Mesenchymal stem cell (in vitro differentiated cells and primary cell): Measurements from ENCODE around the gene SLC4A5.

ENCODE experiments used
- DNase-seq: peaks from one replicate; pipeline ENCODE4 v3.0.0-alpha.2; 2013
- H2AFZ ChIP-seq: one replicate; pipeline ENCODE4 v1.6.1; 2013; ENCODE audit warnings: low read depth, mild to moderate bottlenecking, control low read depth, inconsistent platforms, low read length, moderate library complexity
- H2AK5ac ChIP-seq: 2 replicates; pipeline ENCODE4 v1.6.1; 2013; ENCODE audit warnings: low read length, moderate library complexity, mild to moderate bottlenecking, inconsistent platforms; ENCODE audit not compliant: severe bottlenecking
- H2BK120ac ChIP-seq: one replicate; pipeline ENCODE4 v1.6.1; 2013; ENCODE audit warnings: low read depth, mild to moderate bottlenecking, inconsistent platforms, low read length, moderate library complexity
- H2BK12ac ChIP-seq, 2 experiments: one replicate each; pipeline ENCODE4 v1.6.1; 2013; ENCODE audit warnings: inconsistent platforms in 2 of 2, low read length in 2 of 2, mild to moderate bottlenecking in 2 of 2, moderate library complexity in 2 of 2, control low read depth in 1 of 2
- H2BK15ac ChIP-seq: one replicate; pipeline ENCODE4 v1.6.1; 2013; ENCODE audit warnings: mild to moderate bottlenecking, low read depth, inconsistent platforms; ENCODE audit not compliant: poor library complexity, severe bottlenecking
- H2BK5ac ChIP-seq: 2 replicates; pipeline ENCODE4 v1.6.1; 2013; ENCODE audit warnings: low read depth, mild to moderate bottlenecking, low read length, control low read depth, inconsistent platforms; ENCODE audit not compliant: poor library complexity, severe bottlenecking
- H3K14ac ChIP-seq, 2 experiments: one replicate each; pipeline ENCODE4 v1.6.1; 2013; ENCODE audit warnings: inconsistent platforms in 2 of 2, low read length in 2 of 2, control low read depth in 1 of 2, mild to moderate bottlenecking in 1 of 2, moderate library complexity in 1 of 2
- H3K18ac ChIP-seq, 2 experiments: one replicate each; pipeline ENCODE4 v1.6.1; 2013; ENCODE audit warnings: inconsistent platforms in 2 of 2, low read length in 2 of 2, control low read depth in 1 of 2, low read depth in 1 of 2, mild to moderate bottlenecking in 1 of 2
- H3K23ac ChIP-seq, 2 experiments: one replicate each; pipeline ENCODE4 v1.6.1; 2013; ENCODE audit warnings: inconsistent platforms in 2 of 2, low read length in 2 of 2, mild to moderate bottlenecking in 2 of 2, moderate library complexity in 2 of 2, control low read depth in 1 of 2
- H3K27ac ChIP-seq: 2 replicates; pipeline ENCODE4 v1.5.1; 2013; ENCODE audit warnings: mild to moderate bottlenecking, moderate library complexity, low read length, control low read depth, inconsistent platforms; ENCODE audit not compliant: poor library complexity, severe bottlenecking
- H3K27me3 ChIP-seq, 2 experiments: 2 replicates each; pipeline versions ENCODE4 v1.6.1 to v1.7.0; 2013; ENCODE audit warnings: low read length in 2 of 2, mild to moderate bottlenecking in 2 of 2, moderate library complexity in 2 of 2, control low read depth in 1 of 2, inconsistent platforms in 1 of 2; ENCODE audit not compliant: control insufficient read depth in 1 of 2, insufficient read depth in 1 of 2
- H3K36me3 ChIP-seq, 2 experiments: 2 replicates each; pipeline versions ENCODE4 v1.6.1 to v1.7.0; 2013; ENCODE audit warnings: low read length in 2 of 2, control low read depth in 1 of 2, inconsistent platforms in 1 of 2, low read depth in 1 of 2, mild to moderate bottlenecking in 1 of 2; ENCODE audit not compliant: insufficient read depth in 2 of 2, control insufficient read depth in 1 of 2
- H3K4ac ChIP-seq, 2 experiments: one replicate each; pipeline ENCODE4 v1.6.1; 2013; ENCODE audit warnings: inconsistent platforms in 2 of 2, low read length in 2 of 2, mild to moderate bottlenecking in 2 of 2, moderate library complexity in 2 of 2, control low read depth in 1 of 2, low read depth in 1 of 2
- H3K4me1 ChIP-seq: 2 replicates; pipeline ENCODE4 v1.6.1; 2013; ENCODE audit warnings: low read depth, low read length, control low read depth; ENCODE audit not compliant: control insufficient read depth, insufficient read depth
- H3K4me2 ChIP-seq: 2 replicates; pipeline ENCODE4 v1.6.1; 2013; ENCODE audit warnings: low read length, mild to moderate bottlenecking, inconsistent platforms; ENCODE audit not compliant: poor library complexity, severe bottlenecking
- H3K4me3 ChIP-seq, 2 experiments: 2 replicates each; pipeline versions ENCODE4 v1.5.1 to v1.7.0; 2013; ENCODE audit warnings: low read length in 2 of 2, mild to moderate bottlenecking in 2 of 2, control low read depth in 1 of 2, low read depth in 1 of 2; ENCODE audit not compliant: insufficient read depth in 1 of 2
- H3K79me1 ChIP-seq: replicated peaks from 2 replicates; pipeline ENCODE4 v1.6.1; 2013; ENCODE audit warnings: mild to moderate bottlenecking, control low read depth, low read length, inconsistent platforms; ENCODE audit not compliant: poor library complexity, severe bottlenecking
- H3K9ac ChIP-seq: 2 replicates; pipeline ENCODE4 v1.7.0; 2013; ENCODE audit warnings: mild to moderate bottlenecking, low read length, moderate library complexity
- H3K9me3 ChIP-seq: 2 replicates; pipeline ENCODE4 v1.7.0; 2013; ENCODE audit warnings: mild to moderate bottlenecking, low read length; ENCODE audit not compliant: control insufficient read depth
- H4K8ac ChIP-seq: one replicate; pipeline ENCODE4 v1.6.1; 2013; ENCODE audit warnings: inconsistent platforms, mild to moderate bottlenecking, low read length, moderate library complexity
- H4K91ac ChIP-seq: one replicate; pipeline ENCODE4 v1.6.1; 2013; ENCODE audit warnings: mild to moderate bottlenecking, low read length, inconsistent platforms
- WGBS: methylation state at CpG from one replicate; pipeline ENCODE4 v1.1.7; 2013; ENCODE audit warnings: mixed read lengths; 5-methylcytosine and 5-hydroxymethylcytosine counted together

SLC4A5 gene

GRCh38 chr2:74383254-74383653 lies 40.0 kb upstream of the SLC4A5 start:
- H3K79me1 ChIP-seq = peaks cover 42% of the 10 kb centered on the region
- H3K27ac ChIP-seq = peak overlapping the region; percentile 46
- no peak overlapping the region for H2BK12ac ChIP-seq
- 74% methylated on average over 1 of the region's 1 CpG for WGBS
- H3K4me1 ChIP-seq = peaks cover 11% of the 10 kb centered on the region
- no peak overlapping the region for H3K4me3 ChIP-seq
- DNase-seq = peak; percentile 23
- H3K23ac ChIP-seq = no peak overlapping the region
- no peak overlapping the region for H3K18ac ChIP-seq
- no peak overlapping the region for H3K4me2 ChIP-seq
- peak overlapping the region; percentile 36 for H3K9ac ChIP-seq
- H3K36me3 ChIP-seq = peaks cover 7 to 10% of the 10 kb centered on the region in 2 experiments
- no peak overlapping the region for H4K8ac ChIP-seq
- no peaks in the 10 kb centered on the region for H3K27me3 ChIP-seq
- no peak overlapping the region for H2BK5ac ChIP-seq
- H2BK120ac ChIP-seq = no peak overlapping the region
- no peak overlapping the region for H2AFZ ChIP-seq
- H4K91ac ChIP-seq = no peak overlapping the region
- H3K4ac ChIP-seq = no peak overlapping the region
- no peak overlapping the region for H3K14ac ChIP-seq
- no peaks in the 10 kb centered on the region for H3K9me3 ChIP-seq
- H2BK15ac ChIP-seq = no peak overlapping the region
- no peak overlapping the region for H2AK5ac ChIP-seq

- Histone ChIP-seq H3K18ac (no peak overlapping the region), H3K27ac (no peak overlapping the region), H3K9ac (no peak overlapping the region), H2BK120ac (no peak overlapping the region), H2BK12ac (no peak overlapping the region), H3K14ac (no peak overlapping the region), H2AFZ (no peak overlapping the region), H3K4me2 (no peak overlapping the region), H3K9me3 (no peaks in the 10 kb centered on the region), H3K36me3 (peaks cover 15 to 24% of the 10 kb centered on the region in 2 experiments), H4K8ac (no peak overlapping the region), H4K91ac (no peak overlapping the region), H3K23ac (no peak overlapping the region), H3K27me3 (no peaks in the 10 kb centered on the region), H2BK5ac (no peak overlapping the region), H3K79me1 (peaks cover 49% of the 10 kb centered on the region), H3K4ac (no peak overlapping the region), H3K4me1 (peaks cover 11% of the 10 kb centered on the region), H2AK5ac (no peak overlapping the region), H3K4me3 (no peak overlapping the region), H2BK15ac (no peak overlapping the region)
- 100% methylated on average over 1 of the region's 3 CpGs for WGBS
- DNase-seq = no peak
These were observed 38.5 kb upstream of the SLC4A5 start for GRCh38 chr2:74381751-74382150.

- H2BK120ac ChIP-seq = no peak within 1 kb of the TSS
- H4K91ac ChIP-seq = peak within 1 kb of the TSS; percentile 47
- peak within 1 kb of the TSS; percentile 75 for H2AK5ac ChIP-seq
- H3K4me3 ChIP-seq = peak within 1 kb of the TSS; percentile 38 to 80
- peak within 1 kb of the TSS; percentile 60 for H3K4me2 ChIP-seq
- no peak within 1 kb of the TSS for H2BK15ac ChIP-seq
- peaks cover 23 to 34% of the 10 kb centered on the region in 2 experiments for H3K36me3 ChIP-seq
- peak within 1 kb of the TSS; percentile 85 for H3K9ac ChIP-seq
- H2AFZ ChIP-seq = no peak within 1 kb of the TSS
- peaks cover 11% of the 10 kb centered on the region for H3K4me1 ChIP-seq
- H3K14ac ChIP-seq = peak within 1 kb of the TSS in 1 of 2 experiments; percentile 46
- H3K27me3 ChIP-seq = no peaks in the 10 kb centered on the region
- H4K8ac ChIP-seq = peak within 1 kb of the TSS; percentile 62
- H3K18ac ChIP-seq = peak within 1 kb of the TSS; percentile 59 to 80
- H3K79me1 ChIP-seq = peaks cover 56% of the 10 kb centered on the region
- no peaks in the 10 kb centered on the region for H3K9me3 ChIP-seq
- WGBS = 20% methylated on average over 12 of the region's 14 CpGs
- H3K4ac ChIP-seq = peak within 1 kb of the TSS in 1 of 2 experiments; percentile 13
- H3K23ac ChIP-seq = no peak within 1 kb of the TSS
- H2BK12ac ChIP-seq = no peak within 1 kb of the TSS
- no peak within 1 kb of the TSS for H2BK5ac ChIP-seq
- no peak within 1 kb of the TSS for H3K27ac ChIP-seq
- peak; percentile 81 for DNase-seq
These were observed 36.9 kb upstream of the SLC4A5 start, which contains the start of gene DCTN1 for GRCh38 chr2:74379851-74380789. Gene DCTN1 (minus strand): TSS chr2:74380311. CDS start chr2:74380037, 274 bp downstream.

- Histone ChIP-seq H3K18ac (no peak overlapping the region), H3K27me3 (no peaks in the 10 kb centered on the region), H3K9ac (no peak overlapping the region), H3K4me2 (no peak overlapping the region), H4K91ac (no peak overlapping the region), H2BK15ac (no peak overlapping the region), H3K4ac (no peak overlapping the region), H2BK5ac (no peak overlapping the region), H3K4me3 (no peak overlapping the region), H2BK120ac (no peak overlapping the region), H3K27ac (no peak overlapping the region), H4K8ac (no peak overlapping the region), H3K4me1 (peaks cover 21% of the 10 kb centered on the region), H2AK5ac (no peak overlapping the region), H2BK12ac (no peak overlapping the region), H3K23ac (no peak overlapping the region), H3K9me3 (no peaks in the 10 kb centered on the region), H3K36me3 (peaks cover 28 to 32% of the 10 kb centered on the region in 2 experiments), H2AFZ (no peak overlapping the region), H3K79me1 (peaks cover 66% of the 10 kb centered on the region), H3K14ac (no peak overlapping the region)
- DNase-seq = no peak
- 98% methylated on average over 10 of the region's 10 CpGs for WGBS
These were observed 34.8 kb upstream of the SLC4A5 start for GRCh38 chr2:74378007-74378406.
